Measurements from ENCODE around the gene RFX3.

Gene RFX3

DNA sequence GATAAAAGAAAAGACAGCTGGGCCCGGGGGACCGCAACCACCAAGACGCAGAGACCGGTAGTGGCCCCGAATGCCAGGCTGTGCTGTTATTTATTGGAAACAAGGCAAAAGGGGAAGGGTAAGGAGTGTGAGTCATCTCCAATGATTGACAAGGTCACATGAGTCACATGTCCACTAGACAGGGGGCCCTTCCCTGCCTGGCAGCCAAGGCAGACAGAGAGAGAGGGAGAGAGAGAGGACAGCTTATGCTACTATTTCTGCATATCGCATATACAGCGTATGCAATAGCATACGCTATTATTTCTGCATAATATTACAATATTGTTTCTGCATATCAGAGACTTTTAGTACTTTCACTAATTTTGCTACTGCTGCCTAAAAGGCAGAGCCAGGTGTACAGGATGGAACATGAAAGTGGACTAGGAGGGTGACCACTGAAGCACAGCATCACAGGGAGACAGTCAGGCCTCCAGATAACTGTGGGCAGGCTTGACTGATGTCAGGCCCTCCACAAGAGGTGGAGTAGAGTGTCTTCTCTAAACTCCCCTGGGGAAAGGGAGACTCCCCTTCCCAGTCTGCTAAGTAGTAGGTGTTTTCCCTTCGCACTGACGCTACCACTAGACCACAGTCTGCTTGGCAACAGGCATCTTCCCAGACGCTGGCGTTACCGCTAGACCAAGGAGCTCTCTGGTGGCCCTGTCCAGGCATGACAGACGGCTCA, 50.3 kb downstream of the RFX3 start:
- DNase-seq (ENCODE audit: low spot score), result no peak

DNA sequence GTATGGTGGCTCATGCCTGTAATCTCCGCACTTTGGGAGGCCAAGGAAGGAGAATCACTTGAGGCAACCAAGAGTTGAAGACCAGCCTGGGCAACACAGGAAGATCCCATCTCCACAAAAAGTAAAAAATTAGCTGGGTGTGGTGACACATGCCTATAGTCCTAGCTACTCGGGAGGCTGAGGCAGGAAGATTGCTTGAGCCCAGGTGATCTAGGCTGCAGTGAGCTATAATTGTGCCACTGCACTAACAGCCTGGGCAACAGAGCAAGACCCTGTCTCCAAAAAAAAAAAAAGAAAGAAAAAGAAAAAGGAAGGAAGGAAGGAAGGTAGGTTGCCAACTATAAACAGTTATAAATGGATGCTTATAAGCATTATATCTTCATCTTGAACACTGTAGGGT, 51.0 kb downstream of the RFX3 start:
- no peak for DNase-seq (ENCODE audit: low spot score)

DNA sequence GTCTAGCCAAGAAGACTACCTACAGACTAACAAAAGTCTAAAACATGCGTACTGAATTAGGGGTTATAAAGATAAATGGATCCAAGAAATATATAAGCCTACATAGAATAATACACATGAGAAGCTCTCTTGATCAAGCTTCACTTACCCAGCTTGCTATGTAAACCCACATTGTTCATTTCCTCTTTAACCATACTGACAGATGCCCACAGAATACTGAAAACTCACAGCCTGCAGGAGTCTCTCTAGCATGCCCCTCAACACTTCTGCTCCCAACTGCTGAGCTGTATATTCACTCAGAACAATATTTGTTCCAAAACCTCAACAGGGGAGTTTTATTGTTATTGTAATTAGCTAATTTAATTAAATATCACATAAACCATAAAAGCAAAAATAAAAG, 52.4 kb downstream of the RFX3 start:
- peak; percentile 29 for DNase-seq (ENCODE audit: low spot score)

DNA sequence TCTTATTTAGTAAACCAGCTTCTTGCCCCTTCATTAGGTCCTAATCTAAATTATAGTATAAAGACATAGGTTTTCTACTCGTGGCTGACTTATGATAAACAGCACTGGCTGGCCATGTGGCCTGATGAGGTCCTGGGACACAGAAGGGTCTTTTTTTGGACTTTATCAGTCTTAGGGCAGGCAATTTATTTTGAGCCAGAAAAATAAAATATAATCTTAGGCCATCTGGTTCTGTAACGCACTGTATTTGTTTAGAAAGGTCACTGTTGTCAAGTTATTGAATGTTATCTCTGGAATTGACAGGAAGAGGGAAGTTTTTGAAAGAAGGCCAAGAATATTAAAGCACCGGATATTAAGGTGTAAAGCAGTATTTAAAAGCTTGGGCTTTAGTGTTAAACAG, 53.9 kb downstream of the RFX3 start:
- DNase-seq (ENCODE audit: low spot score), result no peak

DNA sequence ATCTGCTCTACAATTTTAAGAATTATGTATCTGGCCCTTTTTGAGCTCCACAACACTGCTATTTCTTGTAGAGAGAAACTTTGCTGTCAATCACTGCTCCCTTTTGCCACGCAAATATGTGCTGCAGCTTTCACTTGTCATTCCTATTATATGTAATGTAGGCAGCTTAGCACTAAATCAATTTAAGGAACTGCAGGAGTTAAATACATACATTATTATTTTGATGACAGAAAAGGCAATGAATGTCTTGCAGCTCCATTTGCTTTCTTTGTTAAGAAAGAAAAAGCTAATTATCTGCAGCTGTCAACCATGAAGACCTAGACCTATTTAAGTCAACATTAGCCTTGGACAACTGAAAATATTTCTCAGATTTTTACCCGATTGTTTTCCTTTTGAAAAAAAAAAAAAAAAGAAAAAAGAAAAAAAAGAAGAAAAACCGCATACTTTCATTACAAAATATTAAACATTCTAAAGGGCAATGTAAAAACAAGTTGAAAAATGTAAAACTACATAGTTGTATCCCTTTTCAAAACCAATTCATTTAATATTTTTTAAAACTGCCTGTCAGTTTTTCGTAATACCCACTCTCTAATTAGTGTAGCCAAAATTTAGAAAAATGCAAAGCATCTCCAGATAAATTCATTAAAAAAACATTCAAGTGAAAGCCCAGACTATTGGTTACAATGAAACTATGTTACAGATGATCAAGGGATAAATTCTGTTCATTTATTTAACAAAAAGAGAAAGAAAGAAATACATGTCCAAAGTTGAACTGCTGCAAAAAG, 57.2 kb downstream of the RFX3 start:
- no peak for DNase-seq (ENCODE audit: low spot score)

DNA sequence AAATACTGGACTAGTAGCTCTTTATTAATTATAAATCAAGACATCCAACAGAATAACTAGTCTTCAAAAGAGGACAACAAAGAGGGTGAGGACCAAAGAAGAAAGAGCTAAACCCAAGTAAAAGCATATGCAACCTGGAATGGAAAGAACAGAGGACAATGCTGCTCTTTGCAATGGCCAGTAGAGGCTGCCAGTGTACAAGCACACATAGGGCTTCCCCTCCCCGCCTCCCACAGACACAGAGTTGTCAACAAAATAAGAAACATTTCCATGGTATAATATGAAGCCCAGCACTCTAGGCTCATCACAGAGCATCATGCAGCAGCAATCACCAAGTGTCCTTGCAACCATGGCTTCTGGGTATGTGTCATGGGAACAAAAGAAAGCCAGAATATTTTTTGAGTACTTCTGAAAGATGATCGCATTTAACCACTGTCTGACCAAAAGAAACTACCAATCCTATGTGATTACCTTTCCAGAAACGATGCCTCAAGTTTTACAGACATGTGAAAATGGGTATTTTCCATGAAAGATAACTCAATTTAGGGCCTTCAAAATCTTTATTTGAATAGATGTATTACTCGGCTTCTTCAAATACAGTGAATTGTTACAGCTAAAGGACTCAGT, 58.1 kb downstream of the RFX3 start:
- peak; percentile 88 for DNase-seq (ENCODE audit: low spot score)

DNA sequence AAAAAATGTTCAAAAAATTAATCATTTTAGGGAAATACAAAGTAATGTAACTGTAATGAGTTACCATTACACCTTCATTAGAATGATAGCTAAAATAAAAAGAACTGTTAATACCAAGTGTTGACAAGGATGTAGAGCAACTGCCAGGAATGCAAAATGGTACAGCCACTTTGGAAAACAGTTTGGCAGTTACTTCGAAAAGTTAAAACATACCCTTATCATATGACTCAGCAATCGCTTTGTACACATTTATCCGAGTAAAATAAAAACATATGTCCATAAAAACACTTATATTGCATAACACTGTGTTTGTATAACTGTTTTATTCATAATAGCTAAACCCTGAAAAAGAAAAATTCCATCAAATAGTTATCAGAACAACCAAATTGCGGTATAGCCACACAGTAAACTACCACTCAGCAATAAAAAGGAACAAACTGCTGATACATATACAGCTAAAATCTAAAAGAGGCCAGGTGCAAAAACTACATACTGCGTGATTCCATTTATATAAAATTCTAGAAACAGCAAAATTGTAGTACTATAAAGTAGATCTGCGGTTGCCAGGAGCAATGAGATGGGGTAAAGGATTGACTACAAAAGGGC, 61.7 kb downstream of the RFX3 start:
- no peak for DNase-seq (ENCODE audit: low spot score)

DNA sequence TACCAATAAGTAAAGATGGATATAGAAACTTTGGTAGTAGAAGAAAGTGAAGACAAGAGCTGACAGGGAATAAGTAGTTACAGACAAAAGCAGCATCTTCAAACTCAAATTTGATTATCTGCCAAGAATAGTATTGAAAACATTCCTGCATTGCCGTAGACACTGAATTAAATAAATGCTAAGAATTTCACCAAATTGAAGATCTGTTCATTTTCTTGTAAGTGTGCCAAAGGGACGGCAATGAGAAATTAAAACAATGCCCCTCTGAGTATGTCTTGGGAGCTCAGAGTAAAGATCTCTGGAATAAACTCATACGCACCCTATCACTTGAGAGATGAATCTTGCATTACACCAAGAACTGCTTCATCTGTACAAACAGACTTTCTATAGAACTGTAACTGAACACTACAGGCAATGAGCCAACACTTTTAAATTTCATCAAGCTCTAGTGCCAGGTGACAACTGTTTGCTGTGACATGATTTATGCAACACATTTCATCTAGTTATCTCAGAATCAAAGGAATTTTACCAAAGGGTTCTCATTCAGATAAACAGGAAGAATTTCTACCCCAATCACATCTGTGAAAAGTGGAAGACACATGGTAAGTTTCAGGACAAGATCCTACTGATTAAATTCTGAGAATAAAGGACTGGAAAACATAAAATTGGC, 66.9 kb downstream of the RFX3 start:
- peak; percentile 8 for DNase-seq (ENCODE audit: low spot score)

DNA sequence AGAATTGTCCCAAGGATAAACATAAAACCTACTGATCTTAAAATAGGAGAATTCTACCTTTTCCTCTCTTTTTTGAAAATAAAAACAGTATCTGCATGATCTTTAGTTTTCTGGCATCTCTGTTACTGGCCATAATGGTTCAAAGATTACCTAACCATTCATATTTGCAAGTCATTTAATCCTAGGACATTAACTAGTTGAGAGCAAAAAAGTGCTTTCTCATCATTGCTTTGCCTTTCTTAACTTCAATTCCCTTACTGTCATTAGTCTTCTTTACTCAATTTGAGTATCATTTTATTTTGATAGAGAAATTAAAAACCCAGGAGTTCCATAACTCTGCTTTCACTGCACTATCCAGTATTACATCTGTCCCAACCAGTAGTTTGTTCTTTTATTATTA, 68.6 kb downstream of the RFX3 start:
- DNase-seq (ENCODE audit: low spot score), result no peak

DNA sequence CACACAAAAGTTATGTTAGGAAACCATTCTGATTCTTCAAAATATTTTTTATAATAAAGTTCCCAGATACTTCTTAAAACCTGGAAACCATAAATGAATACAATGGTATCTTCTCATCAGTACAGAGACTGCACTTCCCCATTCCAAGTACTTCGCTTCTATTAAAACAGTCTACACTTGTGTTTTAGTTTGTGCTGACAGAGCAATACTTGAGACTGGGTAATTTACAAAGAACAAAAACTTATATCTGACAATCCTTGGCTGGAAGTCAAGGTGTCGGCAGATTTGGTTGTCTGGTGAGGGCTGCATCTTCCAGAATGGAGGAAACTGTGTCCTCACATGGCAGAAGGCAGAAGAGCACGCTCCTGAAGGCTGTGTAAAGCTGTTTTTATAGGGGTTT, 70.1 kb downstream of the RFX3 start:
- DNase-seq (ENCODE audit: low spot score), result no peak

DNA sequence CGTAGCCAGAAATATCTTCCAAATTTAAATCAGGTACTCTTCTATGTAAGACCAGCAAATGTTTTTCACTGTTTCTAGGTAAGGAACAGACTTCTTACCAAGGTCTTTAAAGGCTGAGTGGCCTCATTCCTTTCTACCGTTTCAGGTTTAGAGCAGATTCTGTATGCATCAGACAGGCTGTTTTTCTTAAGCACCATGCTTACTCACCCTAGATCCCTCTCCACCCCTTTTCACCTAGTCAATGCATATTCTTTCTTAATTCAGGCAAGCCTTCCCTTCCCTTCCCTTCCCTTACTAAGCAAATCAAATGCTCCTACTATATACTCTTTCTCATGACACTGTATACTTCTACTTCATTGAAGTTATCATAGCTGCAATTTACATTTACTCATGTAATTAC, 70.7 kb downstream of the RFX3 start:
- no peak for DNase-seq (ENCODE audit: low spot score)

DNA sequence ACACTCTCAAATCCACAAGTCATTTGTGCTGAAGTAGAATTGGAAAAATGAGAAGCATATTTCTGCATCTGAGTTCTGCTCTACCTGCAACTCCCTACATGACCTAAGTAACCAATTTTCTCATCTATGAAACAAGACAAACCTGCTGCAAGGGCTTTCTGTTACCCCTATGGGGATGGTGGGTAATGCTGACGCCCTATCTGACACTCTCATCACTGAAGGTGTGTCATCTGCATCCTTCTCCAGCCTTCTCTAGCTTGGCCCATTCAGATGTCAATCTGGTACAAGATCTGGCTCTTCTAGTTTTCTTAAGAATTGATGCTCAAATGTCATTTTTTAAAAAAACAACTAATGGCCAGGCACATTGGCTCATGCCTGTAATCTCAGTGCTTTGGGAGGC, 73.8 kb downstream of the RFX3 start:
- no peak for DNase-seq (ENCODE audit: low spot score)

DNA sequence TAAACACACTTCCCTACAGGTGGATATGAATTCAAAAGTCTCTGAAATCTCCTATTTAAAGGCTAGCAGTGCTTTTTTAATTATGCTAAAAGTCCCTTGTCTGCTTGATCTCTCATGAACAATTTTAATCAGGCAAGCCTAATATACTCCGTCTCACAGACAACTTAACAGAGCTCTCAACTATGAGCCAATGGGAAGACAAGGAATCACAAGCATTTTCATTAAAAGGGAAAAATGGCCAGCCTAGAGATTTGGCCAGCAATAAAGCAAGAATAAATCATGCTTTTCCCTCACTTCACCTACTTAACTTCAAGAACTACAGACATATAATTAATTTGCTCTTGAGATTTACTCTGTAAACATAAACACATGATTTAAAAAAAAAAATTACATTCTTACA, 78.0 kb downstream of the RFX3 start:
- no peak for DNase-seq (ENCODE audit: low spot score)

DNA sequence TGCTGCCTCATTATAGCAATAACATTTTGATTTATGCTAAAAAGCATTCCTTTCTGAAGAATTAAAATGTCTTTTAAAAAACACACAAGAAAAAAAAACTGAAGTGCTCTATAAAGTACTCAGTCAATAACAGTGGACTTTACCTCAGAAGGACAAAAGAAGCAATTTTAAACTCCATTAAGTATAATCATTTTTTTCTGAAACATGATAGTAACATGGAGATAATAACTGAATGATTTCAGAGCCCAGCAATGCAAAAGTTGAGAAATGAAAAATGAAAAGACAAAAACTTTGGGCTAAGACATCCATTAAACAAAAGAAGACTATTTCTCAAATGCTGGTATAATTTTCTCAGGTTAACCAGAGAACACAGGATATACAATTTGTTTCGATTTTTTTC, 78.7 kb downstream of the RFX3 start:
- DNase-seq (ENCODE audit: low spot score), result no peak

DNA sequence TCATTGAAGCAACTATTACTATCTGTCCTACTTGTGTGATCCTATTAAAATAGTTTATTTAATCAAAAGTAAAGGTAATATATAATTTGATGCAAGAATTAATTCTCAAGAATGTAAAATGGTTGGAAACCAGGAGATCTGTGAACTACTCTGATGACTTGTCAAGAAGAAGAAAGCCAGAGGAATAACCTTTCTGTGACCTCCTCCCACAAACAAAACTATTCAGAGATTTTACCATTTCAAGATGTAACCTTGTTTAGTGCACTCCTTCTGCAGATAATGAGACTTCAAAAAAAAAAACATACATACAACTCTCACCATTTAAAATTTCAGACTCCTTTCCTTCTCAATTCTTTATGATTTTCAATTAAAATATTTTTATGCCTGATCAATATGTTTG, 79.5 kb downstream of the RFX3 start:
- no peak for DNase-seq (ENCODE audit: low spot score)

DNA sequence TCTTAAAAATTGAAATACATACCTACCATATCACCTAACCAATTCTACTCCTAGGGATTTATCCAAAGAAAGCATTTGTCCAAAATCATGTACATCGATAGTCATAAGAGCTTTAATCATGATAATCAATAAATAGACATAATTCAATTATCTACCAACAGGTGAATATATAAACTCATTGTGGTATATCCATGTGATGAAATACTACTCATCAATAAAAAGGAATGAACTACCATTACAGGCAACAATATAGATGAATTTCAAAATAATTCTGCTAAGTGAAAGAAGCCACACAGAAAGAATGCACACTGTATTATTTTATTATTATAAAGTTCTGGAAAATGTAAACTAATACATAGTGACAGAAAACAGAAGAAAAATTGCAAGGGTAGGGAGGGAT, 81.8 kb downstream of the RFX3 start:
- DNase-seq (ENCODE audit: low spot score), result no peak

DNA sequence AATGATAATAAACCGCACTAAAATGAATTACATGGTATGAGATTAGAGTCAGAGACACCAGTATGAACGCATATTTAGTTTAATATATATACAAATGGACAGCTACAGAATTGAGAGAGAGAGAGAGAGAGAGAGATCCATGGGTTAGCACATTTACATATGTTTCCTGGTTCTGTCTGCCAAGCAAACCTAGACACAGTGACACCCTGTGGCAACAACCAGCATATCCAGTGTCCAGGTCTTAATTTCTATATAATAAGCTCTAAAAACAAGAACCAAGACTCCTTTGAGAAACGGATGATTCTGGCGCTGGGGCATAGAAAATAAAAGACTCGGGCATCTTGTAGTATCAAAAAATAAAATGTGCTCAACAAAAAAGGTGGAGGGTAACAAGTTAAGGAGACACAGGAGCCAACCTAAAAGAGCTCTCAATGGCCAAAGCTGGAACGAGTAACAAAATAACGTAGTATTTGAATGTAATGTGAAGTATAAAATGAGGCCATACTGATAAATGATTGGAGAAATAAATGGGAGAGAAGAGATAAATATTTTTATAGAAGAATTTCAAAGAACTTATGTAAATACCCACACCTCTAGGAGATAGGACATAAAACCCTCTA, 84.5 kb downstream of the RFX3 start:
- peak; percentile 60 for DNase-seq (ENCODE audit: low spot score)

DNA sequence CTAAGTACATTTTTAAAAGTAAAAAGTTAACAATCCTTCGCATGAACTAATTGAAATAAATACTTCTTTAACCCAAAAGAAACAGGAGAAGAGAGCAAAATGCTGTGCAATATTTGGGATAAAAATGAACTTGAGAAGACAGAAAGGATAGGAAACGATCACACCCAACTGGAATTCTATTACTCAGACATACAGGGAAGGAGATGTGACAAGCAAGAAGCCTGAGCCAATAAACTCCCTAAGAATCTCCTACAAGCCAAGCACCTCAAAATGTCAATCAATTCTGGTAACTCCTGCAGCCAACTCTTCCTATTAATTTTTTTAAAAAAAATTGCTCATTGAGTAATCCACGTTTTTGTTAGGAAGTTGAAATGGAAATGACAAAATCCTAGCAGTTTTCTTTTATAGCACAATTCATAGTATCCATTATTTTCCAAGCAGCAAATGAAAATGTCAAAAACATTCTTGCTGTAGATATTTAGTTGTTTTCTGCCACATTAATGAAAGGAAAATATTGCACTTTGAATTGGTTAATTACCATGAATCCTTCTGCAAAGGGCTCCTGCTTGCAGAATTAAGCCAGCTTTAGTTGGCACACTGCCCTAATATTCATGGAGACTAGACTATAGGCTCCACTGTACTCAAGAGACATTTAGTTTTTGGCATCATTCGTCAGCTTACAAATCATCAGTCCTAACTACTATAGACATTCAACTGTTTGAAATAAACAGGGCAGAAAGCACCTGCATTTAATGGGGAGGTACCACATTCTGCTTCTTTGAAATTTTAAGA, 89.0 kb downstream of the RFX3 start:
- DNase-seq (ENCODE audit: low spot score), result no peak

DNA sequence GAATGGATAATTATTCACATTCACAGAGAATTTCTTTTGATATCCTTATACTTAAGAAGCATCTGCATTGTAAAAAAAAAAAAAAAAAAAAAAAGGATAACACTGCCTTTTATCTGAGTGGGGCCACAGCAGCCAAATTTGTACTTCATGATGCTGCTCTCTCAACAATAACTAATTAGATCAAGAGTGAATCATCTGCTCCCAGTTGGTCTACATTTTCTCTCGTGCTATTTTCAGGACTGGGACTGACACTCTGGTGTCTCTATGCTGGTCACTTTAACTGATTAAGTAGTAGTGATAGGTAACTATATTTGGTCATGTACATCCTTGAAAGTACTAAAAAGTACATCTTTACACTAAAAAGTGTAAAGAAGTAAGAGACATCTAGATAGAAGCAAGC, 90.1 kb downstream of the RFX3 start:
- DNase-seq (ENCODE audit: low spot score), result no peak

DNA sequence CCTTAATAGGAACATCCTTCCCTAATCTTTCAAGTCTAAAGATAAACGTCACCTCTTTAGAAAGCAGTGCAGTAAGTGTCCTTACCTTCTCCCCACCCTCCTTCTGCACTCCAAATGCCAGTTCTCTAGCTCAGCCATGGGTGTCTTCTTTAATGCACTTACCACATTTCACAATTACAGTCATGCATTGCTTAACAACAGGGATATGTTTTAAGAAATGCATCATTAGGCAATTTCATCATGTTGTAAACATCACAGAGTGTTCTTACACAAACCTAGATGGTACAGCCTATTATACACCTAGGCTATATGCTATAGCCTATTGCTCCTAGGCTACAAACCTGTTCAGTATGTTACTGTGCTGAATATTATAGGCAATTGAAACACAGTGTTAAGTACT, 91.2 kb downstream of the RFX3 start:
- DNase-seq (ENCODE audit: low spot score), result no peak

DNA sequence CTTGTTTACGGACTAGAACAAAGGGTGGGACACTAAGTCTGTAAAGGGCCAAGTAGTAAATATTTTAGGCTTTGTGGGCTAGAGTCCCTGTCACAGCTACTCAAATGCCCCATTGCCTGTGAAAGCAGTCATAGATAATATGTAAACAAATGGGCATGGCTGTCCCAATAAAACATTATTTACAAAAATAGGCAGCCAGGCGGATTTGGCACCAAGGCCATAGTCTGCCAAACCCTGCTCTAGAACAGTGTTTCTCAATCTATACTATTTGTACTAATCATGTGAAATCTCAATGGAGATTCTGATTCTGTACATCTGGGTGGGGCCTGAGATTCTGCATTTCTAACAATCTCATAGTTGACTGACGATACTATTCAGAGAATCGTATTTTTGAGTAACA, 92.0 kb downstream of the RFX3 start:
- no peak for DNase-seq (ENCODE audit: low spot score)

All from Ammon's horn (tissue), 1 donor.